Natural killer cell treated with Interleukin-12 subunit alpha and Interleukin-12 subunit beta and Interleukin-15 and Interleukin-18, amount 100 ng/mL, for 72 hours (primary cell): ENCODE data around the gene TMEM252. TPM values are rescaled to one million over a fixed set of nuclear protein-coding genes. Genes with fewer than 3 reads are reported as not detected.

Source experiments
- ATAC-seq, 2 donors: fragments of 150-1000 bp; cut with Tn5 transposase in 1 of 2; sonication (Bioruptor Pico), chemical (Tn5 transposase) in 1 of 2; 2 replicates each; pipeline ENCODE4 v1.10.0; 2021
- DNase-seq: peaks from one replicate; pipeline ENCODE4 v3.0.0; 2022; ENCODE audit warnings: low spot score
- H3K27ac Mint-ChIP-seq, 2 donors: 1 replicate in 1 of 2; 2 replicates in 1 of 2; pipeline ENCODE4 v1.8.0; 2022; ENCODE audit warnings: mixed read lengths in 2 of 2, mild to moderate bottlenecking in 1 of 2, moderate library complexity in 1 of 2
- H3K27me3 Mint-ChIP-seq, 2 donors: 1 replicate in 1 of 2; 2 replicates in 1 of 2; pipeline ENCODE4 v1.8.0; 2022; ENCODE audit warnings: mixed read lengths in 2 of 2
- H3K36me3 Mint-ChIP-seq: one replicate; pipeline ENCODE4 v1.8.0; 2022; ENCODE audit warnings: mixed read lengths
- H3K4me1 Mint-ChIP-seq, 2 donors: 1 replicate in 1 of 2; 2 replicates in 1 of 2; pipeline ENCODE4 v1.8.0; 2022; ENCODE audit warnings: low read depth in 2 of 2, mixed read lengths in 2 of 2, mild to moderate bottlenecking in 1 of 2
- H3K4me3 Mint-ChIP-seq: one replicate; pipeline ENCODE4 v1.8.0; 2022; ENCODE audit warnings: mixed read lengths
- H3K9me3 Mint-ChIP-seq: 2 replicates; pipeline ENCODE4 v1.8.0; 2022; ENCODE audit warnings: mixed read lengths
- total RNA-seq, 2 donors: library from RNA; stranded (reverse); gene quantifications; one replicate each; pipeline ENCODE4 v1.2.3, GENCODE V29; 2022

The TMEM252 gene
- total RNA-seq, 2 donors from 2014 or later: not detected

- Mint-ChIP-seq H3K27me3 (peaks cover 0 to 6% of the 10 kb centered on the region in 2 donors), H3K27ac (no peak overlapping the region), H3K4me1 (peaks cover 0 to 3% of the 10 kb centered on the region in 2 donors), H3K36me3 (no peaks in the 10 kb centered on the region), H3K4me3 (no peak overlapping the region), H3K9me3 (no peaks in the 10 kb centered on the region)
- DNase-seq: no peak
- no peak for ATAC-seq
Measured at GRCh38 chr9:68552700-68553476, 12.2 kb upstream of the TMEM252 start.

GRCh38 chr9:68551191-68551590 lies 10.5 kb upstream of the TMEM252 start:
- Mint-ChIP-seq H3K4me1 (peaks cover 9 to 11% of the 10 kb centered on the region in 2 donors), H3K27ac (no peak overlapping the region), H3K27me3 (no peaks in the 10 kb centered on the region), H3K36me3 (no peaks in the 10 kb centered on the region), H3K9me3 (no peaks in the 10 kb centered on the region), H3K4me3 (no peak overlapping the region)
- ATAC-seq: no peak
- DNase-seq: no peak

- H3K9me3 Mint-ChIP-seq: no peaks in the 10 kb centered on the region
- ATAC-seq: no peak
- no peak overlapping the region for H3K4me3 Mint-ChIP-seq
Measured at GRCh38 chr9:68548241-68548640, 7.6 kb upstream of the TMEM252 start.

GRCh38 chr9:68547417-68547816 lies 6.7 kb upstream of the TMEM252 start:
- Mint-ChIP-seq H3K27me3 (peaks cover 4 to 6% of the 10 kb centered on the region in 2 donors), H3K4me1 (peaks cover 16% of the 10 kb centered on the region in 2 donors), H3K9me3 (no peaks in the 10 kb centered on the region), H3K36me3 (no peaks in the 10 kb centered on the region), H3K4me3 (no peak overlapping the region), H3K27ac (peak overlapping the region; percentile 30 to 70)
- ATAC-seq (no peak), DNase-seq (no peak)

More at GRCh38 chr9:68548241-68548640, 7.6 kb upstream of the TMEM252 start:
- DNase-seq: no peak
- H3K4me1 Mint-ChIP-seq: peaks cover 16% of the 10 kb centered on the region in 2 donors
- H3K27ac Mint-ChIP-seq: peak overlapping the region in 1 of 2 donors; percentile 18
- H3K36me3 Mint-ChIP-seq: no peaks in the 10 kb centered on the region
- peaks cover 2 to 3% of the 10 kb centered on the region in 2 donors for H3K27me3 Mint-ChIP-seq

- Mint-ChIP-seq H3K27ac (peak overlapping the region; percentile 30 to 70), H3K9me3 (no peaks in the 10 kb centered on the region), H3K4me1 (peaks cover 16% of the 10 kb centered on the region in 2 donors), H3K4me3 (peak overlapping the region; percentile 49), H3K27me3 (peaks cover 7 to 12% of the 10 kb centered on the region in 2 donors), H3K36me3 (no peaks in the 10 kb centered on the region)
- ATAC-seq (peak; percentile 87 to 88), DNase-seq (no peak)
Measured at GRCh38 chr9:68546596-68547390, 6.1 kb upstream of the TMEM252 start.

GRCh38 chr9:68545033-68545705 lies 4.5 kb upstream of the TMEM252 start:
- peaks cover 10 to 18% of the 10 kb centered on the region in 2 donors for H3K27me3 Mint-ChIP-seq
- no peak for DNase-seq
- ATAC-seq: no peak
- no peak overlapping the region for H3K4me3 Mint-ChIP-seq
- H3K4me1 Mint-ChIP-seq: peaks cover 16% of the 10 kb centered on the region in 2 donors
- no peaks in the 10 kb centered on the region for H3K9me3 Mint-ChIP-seq
- H3K27ac Mint-ChIP-seq: no peak overlapping the region
- no peaks in the 10 kb centered on the region for H3K36me3 Mint-ChIP-seq

- no peaks in the 10 kb centered on the region for H3K36me3 Mint-ChIP-seq
- no peak for ATAC-seq
Measured at GRCh38 chr9:68541568-68541967, 885 bp upstream of the TMEM252 start.

GRCh38 chr9:68538200-68538599 lies 2.5 kb downstream of the TMEM252 start:
- Mint-ChIP-seq H3K27ac (no peak overlapping the region), H3K9me3 (no peaks in the 10 kb centered on the region), H3K27me3 (peaks cover 10 to 14% of the 10 kb centered on the region in 2 donors), H3K4me1 (no peaks in the 10 kb centered on the region), H3K36me3 (no peaks in the 10 kb centered on the region), H3K4me3 (no peak overlapping the region)
- DNase-seq: no peak
- ATAC-seq: no peak

More at GRCh38 chr9:68541568-68541967, 885 bp upstream of the TMEM252 start:
- no peak overlapping the region for H3K27ac Mint-ChIP-seq
- no peak for DNase-seq
- H3K9me3 Mint-ChIP-seq: no peaks in the 10 kb centered on the region
- H3K4me1 Mint-ChIP-seq: peaks cover 9 to 11% of the 10 kb centered on the region in 2 donors
- H3K27me3 Mint-ChIP-seq: peaks cover 10 to 18% of the 10 kb centered on the region in 2 donors
- no peak overlapping the region for H3K4me3 Mint-ChIP-seq

GRCh38 chr9:68537616-68537880 lies 3.1 kb downstream of the TMEM252 start:
- DNase-seq: no peak
- Mint-ChIP-seq H3K36me3 (no peaks in the 10 kb centered on the region), H3K27ac (no peak overlapping the region), H3K27me3 (peaks cover 8 to 12% of the 10 kb centered on the region in 2 donors), H3K4me3 (no peak overlapping the region), H3K9me3 (no peaks in the 10 kb centered on the region), H3K4me1 (no peaks in the 10 kb centered on the region)
- ATAC-seq: no peak

- Mint-ChIP-seq H3K9me3 (no peaks in the 10 kb centered on the region), H3K4me3 (no peak overlapping the region), H3K36me3 (no peaks in the 10 kb centered on the region), H3K4me1 (no peaks in the 10 kb centered on the region), H3K27me3 (peaks cover 7 to 8% of the 10 kb centered on the region in 2 donors), H3K27ac (no peak overlapping the region)
- DNase-seq (no peak), ATAC-seq (no peak)
Measured at GRCh38 chr9:68536876-68537615, 3.6 kb downstream of the TMEM252 start.

GRCh38 chr9:68533678-68534077 lies 7.0 kb downstream of the TMEM252 start:
- Mint-ChIP-seq H3K4me1 (no peaks in the 10 kb centered on the region), H3K9me3 (no peaks in the 10 kb centered on the region), H3K27me3 (peaks cover 0 to 2% of the 10 kb centered on the region in 2 donors), H3K27ac (no peak overlapping the region), H3K4me3 (no peak overlapping the region), H3K36me3 (no peaks in the 10 kb centered on the region)
- no peak for ATAC-seq
- no peak for DNase-seq

GRCh38 chr9:68532131-68532530 lies 8.6 kb downstream of the TMEM252 start:
- Mint-ChIP-seq H3K27ac (no peak overlapping the region), H3K9me3 (no peaks in the 10 kb centered on the region), H3K36me3 (no peaks in the 10 kb centered on the region), H3K27me3 (peaks cover 0 to 2% of the 10 kb centered on the region in 2 donors), H3K4me1 (no peaks in the 10 kb centered on the region), H3K4me3 (no peak overlapping the region)
- ATAC-seq (no peak), DNase-seq (no peak)

- H3K27me3 Mint-ChIP-seq: peaks cover 0 to 2% of the 10 kb centered on the region in 2 donors
- H3K9me3 Mint-ChIP-seq: no peaks in the 10 kb centered on the region
- no peak for ATAC-seq
- H3K4me3 Mint-ChIP-seq: no peak overlapping the region
- H3K4me1 Mint-ChIP-seq: no peaks in the 10 kb centered on the region
- H3K27ac Mint-ChIP-seq: no peak overlapping the region
- H3K36me3 Mint-ChIP-seq: no peaks in the 10 kb centered on the region
- DNase-seq: no peak
Measured at GRCh38 chr9:68530618-68531017, 10.1 kb downstream of the TMEM252 start.
